HG03097 (cell line): Measurements from ENCODE around the gene CACNA2D1.
"Not testable (repeated sequence)": the region's sequence is repeated elsewhere in the genome, so short reads cannot be mapped to it uniquely, and the experiment has no call there.

Experiments used
- ATAC-seq: cut with Tn5 transposase; IDR thresholded peaks from one replicate; pipeline ENCODE4 v1.9.1; 2021; ENCODE audit not compliant: unreplicated experiment, low FRiP score

CACNA2D1 gene

DNA sequence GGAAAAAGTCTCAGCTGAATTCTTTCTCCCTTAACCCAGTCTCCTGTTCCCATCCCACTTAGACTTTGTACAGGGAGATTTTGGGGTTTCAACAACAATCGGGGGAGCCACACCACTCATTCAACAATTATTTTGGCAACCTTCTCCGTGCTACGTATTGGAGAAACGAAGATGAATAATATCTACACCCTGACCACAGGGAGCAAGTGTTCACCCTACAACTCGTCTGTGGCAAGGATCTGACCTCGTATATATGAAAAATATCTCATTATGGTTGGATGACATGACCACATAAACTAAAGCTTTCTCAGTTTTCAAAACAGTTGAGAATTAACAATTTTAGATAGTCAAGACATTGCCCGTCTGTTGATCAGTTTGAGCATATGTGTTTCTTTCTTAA lies 302.1 kb downstream of the CACNA2D1 start:
- ATAC-seq = no peak

DNA sequence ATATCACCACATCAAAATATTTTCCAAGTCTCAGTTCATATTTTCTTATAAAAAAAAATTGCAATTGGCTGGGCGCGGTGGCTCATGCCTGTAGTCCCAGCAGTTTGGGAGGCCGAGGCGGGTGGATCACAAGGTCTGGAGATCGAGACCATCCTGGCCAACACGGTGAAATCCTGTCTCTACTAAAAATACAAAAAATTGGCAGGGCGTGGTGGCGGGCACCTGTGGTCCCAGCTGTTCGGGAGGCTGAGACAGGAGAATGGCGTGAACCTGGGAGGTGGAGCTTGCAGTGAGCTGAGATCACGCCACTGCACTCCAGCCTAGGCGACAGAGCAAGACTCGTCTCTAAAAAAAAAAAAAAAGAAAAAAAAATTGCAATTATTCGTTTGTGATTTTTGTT lies 303.0 kb downstream of the CACNA2D1 start:
- ATAC-seq = not testable (repeated sequence)

DNA sequence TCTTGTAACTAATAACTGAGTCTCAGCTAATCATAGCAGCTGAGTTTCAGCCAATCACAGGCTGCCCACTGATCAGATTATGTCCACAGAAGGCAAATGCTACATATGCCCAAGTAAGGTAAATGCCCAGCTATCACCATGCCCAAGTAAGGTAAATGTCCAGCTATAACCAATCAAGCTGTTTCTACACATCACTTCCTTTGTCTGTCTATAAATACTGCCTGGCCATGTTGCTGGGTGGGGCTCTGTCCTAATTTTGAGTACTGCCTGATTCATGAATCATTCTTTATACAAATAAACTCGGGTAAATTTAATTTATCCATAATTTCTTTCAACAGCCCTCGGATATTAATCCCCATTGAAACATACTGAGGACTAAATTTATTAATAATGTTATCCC lies 312.4 kb downstream of the CACNA2D1 start:
- ATAC-seq = no peak

DNA sequence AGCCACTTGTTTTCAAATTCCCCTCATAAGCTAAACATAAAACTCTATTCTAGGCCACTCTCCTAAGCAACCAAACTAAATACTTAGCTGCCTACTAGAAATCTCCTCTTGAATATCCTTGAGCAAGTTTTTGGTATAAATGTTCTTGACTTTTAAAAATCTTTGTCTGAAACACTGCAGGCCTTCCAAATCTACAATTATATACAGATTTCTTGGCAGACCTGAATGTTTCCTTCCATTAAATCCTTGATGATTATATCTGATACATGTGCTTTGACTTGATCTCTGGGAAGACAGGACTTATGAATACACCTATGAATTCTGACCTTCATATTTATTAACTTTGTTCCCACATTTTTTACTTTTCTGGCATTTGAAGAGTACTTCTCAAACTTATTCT lies 314.5 kb downstream of the CACNA2D1 start:
- ATAC-seq = no peak

DNA sequence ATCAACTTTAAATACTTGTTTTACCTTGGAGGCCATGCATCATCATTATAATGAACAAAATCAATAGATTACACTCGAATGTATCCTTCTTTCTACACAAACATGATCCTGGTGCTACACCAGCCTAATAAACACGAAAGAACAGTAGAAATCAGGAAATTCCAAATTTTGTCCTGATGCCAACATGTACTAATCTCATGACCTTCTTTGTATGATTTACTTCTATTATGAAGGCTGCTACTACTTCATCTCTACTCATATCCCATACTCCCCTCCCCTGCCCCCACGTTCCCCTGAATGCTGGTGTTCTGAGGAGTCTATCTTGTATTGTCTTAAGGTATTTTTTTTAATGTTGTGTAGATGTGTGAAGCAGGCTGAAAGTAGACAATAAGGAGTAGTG lies 315.0 kb downstream of the CACNA2D1 start:
- no peak for ATAC-seq

DNA sequence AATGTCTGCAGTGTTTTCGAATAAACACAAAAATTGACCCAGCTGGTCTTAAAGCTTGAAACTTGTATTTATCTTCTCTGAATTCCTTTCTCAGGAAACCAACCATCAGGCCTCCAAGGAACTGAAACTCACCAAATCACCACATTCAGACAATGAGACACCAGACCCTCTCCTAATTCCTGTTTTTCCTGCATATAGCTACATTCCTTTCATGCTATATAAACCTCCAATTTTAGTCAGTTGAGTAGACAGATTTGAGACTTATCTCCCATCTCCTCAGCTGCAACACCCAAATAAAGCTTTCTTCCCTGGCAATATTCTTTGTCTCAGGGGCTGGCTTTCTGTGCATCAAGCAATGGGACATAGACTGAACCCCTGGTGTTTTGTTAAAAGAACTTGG lies 317.0 kb downstream of the CACNA2D1 start:
- no peak for ATAC-seq

DNA sequence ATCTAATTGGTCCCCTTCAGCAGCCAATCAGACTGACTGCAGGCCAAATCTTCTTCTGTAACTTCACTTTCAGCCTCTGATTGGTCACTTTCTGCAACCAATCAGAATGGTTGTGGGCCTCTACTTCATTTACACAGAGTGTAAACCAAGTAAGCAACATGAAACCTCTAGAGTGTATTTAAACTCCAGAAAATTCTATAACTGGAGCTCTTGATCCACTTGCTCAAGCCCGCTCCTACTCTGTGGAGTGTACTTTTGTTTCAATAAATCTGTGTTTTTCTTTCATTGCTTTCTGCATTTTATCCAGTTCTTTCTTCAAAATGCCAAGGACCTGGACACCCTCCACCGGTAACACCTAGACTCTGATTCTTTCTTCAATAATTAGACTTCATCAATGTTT lies 319.1 kb downstream of the CACNA2D1 start:
- ATAC-seq = no peak

DNA sequence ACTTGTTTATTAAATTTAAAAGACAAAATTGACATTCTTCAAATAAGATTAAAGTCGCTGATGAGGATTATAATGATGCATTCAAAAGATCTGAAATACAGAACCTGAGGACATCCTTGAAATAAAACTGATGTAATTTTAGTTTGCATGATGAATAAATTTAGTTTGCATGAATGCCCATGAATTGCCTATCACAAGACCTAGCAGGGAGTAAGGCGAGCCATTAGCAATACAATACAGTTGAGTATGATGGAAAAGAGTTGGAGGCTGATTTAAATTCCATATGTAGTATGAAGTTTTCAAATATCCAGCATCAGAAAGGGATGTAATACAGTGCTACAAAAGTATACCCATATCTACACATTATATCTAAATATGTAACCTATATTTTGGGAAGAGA lies 321.3 kb downstream of the CACNA2D1 start:
- ATAC-seq = no peak

DNA sequence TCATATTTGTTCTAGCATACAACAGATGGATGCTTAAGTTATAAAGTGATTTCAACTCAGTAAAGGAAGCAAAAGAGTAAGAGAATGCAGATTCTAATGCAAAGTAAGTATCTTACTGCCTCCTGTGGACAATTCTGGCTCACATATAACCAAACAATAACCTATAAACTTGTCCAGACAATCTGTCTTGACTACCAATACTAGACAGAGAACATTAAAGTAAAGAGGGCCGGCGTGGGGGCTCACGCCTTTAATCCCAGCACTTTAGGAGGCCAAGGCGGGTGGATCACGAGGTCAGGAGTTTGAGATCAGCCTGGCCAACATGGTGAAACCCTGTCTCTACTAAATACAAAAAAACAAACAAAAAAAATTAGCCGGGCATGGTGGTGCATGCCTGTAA lies 329.3 kb downstream of the CACNA2D1 start:
- no peak for ATAC-seq

DNA sequence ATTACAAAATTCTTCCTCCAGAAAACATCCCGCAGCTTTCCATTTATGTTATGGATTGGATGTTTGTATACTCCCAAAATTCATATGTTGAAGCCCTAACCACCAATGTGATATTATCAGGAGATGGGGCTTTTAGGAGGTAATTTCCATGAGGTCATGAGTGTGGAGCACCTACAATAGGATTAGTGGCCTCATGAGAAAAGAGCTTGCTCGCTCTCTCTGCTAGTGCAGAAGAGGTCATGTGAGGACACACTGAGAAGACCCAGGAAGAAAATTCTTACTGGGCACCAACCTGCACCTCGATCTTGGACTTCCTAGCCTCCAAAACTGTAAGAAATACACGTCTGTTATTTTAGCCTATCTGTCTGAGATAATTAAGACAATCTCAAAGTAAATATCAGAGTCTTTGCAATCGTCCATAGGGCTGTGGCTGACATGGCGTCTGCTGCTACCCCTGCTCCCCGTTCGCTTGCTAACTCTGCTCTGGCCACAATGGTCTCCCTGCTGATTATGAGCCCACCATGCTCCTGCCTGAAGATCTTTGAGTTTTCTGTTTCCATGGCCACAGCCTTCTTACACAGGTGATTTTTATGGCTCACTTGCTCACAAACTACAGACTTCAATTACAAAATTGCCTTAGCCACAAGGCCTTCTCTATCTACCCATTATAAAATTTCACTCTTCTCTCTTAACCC lies 333.3 kb downstream of the CACNA2D1 start:
- ATAC-seq = no peak

DNA sequence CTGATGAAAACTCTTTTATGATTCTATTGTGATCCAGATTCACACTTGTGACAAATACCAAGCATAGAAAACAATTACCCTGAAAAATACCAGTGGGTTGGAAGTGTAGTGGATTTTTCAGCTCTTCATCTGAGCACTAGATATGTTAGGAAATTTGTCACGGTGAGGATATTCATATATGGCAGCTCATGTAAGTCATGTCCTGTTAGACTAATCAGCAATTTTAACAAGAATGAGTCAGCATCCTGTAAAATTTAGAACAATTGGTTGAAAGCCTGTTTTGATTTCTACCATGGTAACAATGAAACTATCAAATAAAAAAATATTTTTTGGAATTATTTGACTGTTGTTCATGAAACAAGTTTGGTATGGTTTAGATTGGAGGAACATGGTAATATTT lies 334.3 kb downstream of the CACNA2D1 start:
- no peak for ATAC-seq

DNA sequence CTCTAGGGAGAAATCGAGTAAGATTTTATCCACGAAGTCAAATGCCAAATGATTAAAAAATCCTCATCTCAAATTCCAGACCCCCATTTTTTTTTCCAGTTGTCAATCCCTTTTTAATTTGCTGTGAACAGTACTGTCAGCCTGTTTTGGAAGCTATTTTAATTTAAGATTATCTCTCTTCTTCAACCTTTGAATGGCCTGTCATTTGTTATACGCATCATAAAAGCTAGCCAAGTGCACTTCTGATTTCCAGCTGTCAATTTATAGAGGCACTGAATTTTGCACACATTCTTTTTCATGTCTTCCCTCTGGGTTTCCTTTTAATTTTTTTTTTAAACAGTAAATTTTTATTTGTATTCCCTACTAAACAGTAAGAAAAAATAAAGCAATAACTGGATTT lies 337.4 kb downstream of the CACNA2D1 start:
- ATAC-seq = no peak

DNA sequence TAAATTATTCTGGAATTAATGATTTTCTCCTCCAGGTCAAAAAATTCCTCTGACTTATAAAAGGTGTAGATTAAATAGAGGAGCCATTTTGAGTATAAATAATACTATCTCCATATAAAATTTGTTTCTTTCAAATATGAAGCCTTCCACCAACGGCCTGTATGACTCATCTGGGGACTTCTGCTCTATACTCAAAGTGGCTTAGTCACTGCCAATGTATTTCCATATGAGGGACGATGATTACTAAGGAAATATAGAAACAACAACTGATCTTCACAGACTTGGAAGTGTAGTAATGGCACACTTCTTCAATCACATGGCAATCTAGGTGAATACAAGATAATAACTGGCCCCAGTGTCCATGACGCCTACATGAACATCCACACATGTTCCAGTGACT lies 338.1 kb downstream of the CACNA2D1 start:
- ATAC-seq = no peak

DNA sequence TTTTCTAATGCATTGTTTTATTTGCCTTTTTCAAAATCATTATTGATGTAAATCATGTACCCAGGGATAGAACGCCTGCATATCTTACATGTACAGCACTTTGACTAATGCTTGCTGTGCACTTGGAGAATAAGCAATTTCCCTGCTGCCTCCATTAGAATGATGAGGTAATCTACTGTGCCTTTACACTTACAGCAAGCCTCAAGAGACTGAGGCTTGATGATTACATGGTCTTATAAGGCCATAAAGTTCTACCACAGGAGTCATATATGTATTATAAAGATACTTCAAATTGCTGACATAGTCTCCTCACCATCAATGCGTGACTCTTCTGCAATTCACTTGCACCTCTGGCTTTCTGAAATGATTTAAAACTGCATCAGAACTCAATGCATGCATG lies 345.2 kb downstream of the CACNA2D1 start:
- ATAC-seq = no peak

DNA sequence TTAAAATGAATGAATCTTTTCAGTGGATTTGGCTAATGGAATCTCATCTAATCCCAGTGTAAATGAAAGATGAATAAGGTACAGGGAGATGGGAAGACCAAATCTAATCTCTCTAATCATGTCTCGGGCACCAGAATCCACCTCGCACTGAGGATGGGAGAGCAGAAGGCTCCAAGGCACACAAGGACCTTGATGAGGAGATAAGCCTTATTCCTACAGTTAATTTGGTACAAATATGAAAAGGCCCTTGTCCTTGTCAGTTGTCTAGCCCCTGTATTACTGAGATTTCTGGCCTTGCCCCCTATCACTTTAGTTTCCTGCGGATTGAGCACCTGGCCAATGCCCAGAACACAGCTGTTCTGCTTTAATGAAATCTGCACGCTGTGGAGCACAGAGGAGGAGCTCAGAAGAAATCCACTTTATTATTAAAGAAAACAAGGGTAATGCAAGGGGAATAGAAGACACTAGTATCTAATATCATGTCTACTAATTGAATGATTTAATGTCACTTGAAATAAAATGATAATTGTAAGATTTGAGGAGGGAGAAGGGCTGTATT lies 352.4 kb downstream of the CACNA2D1 start:
- no peak for ATAC-seq

DNA sequence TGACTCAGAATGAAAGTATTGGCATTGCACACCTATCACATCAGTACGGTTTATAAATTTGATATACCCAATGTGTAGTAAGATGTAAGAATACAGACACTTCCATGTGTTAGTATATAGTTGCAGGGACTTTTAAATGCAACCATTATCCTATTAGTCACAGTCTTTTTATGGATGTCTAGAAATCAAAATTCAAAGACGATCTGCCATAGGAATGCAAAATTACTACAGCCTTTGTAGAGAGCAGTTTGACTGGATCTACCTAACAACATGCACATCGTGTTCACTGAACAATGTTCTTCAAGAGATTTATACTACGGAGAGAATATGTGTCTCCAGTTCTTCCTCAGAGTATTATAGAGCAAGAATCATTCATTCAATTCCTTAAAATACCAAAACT lies 356.5 kb downstream of the CACNA2D1 start:
- no peak for ATAC-seq

DNA sequence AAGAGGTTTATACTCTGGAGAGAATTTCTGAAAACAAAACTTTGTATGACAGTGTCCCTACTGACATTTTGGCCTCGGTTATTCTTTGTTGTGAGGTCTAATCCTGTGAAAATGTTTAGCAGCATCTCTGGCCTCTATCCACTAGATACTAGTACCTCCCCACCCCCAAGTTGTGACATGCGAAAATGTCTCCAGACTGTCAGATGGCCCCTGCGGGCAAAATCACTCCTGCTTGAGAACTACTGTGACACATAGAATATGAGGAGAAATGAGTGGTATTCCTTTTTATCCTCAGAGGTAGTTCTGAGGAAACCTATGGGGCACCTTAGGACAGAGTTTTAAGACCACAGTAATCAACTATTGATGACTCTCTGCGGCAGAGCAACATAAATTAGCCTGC lies 358.5 kb downstream of the CACNA2D1 start:
- ATAC-seq = no peak

DNA sequence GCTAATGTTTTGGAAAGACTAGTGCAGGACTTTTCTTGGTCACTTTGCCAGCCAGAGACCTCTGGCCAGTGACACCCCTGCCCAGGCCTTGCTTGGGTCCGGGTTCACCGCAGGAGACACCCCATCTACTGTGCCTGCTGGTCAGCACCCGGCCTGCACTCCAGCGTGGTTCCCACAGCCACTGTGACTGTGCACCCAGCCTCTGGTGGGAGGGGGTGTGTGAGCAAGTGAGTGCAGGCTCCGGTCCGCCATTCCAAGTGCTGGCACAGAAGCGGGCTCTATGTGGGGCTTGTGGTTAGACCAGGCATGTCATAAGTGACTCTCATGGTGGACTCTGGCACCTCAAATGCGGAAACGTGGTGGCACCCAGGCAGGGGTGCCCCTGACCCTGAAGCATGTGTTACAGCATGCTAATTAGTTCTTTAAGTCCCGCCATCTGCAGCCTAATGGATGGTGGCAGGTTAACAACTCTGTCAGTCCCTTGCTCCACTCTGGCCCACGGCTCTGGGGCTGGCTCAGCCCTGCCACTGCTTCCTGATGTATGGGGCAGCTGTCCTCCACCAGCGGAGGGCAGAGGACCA lies 361.8 kb downstream of the CACNA2D1 start:
- ATAC-seq = no peak

DNA sequence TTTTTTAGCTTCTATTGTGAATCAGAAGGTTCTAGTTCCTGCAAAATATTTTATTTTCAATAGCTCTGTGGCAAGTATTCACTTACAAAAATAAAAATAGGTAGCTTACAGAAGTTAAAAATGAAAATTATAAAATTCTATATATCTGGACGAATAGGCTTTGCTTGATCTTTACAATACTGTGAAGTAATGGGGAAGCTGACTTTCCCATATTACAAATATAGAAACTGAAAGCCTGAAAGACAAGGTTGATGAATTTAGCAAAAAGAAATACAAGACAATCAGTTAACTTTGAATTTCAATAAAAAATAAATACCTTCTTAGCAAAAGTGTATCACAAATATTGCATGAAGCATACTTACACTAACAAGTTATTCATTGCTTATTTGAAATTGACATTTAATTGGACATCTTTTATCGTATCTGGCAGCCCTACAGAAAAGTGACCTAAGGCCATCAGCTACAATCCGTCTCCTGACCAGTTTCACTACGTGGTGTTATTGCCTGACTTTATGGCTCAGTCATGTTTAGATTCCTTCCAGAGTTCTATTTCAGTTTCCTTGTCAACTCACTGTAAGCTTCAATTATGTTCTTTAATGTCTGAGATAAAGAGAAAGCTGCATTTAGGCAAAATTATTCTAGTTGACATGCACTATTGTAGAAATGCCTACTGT lies 363.2 kb downstream of the CACNA2D1 start:
- ATAC-seq = no peak

DNA sequence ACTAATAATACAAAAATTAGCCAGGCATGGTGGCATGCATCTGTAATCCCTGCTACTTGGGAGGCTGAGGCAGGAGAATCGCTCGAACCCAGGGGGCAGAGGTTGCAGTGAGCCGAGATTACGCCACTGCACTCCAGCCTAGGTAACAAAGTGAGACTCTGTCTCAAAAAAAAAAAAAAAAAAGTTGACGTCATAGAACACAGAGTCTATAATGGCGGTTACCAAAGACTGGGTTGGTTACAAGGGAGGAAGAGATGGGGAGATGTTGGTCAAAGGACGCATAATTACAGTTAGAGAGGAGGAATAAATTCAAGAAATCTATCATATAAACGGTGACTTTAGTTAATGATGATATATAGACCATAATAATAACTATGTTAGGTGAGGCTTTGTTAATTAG lies 364.1 kb downstream of the CACNA2D1 start:
- ATAC-seq = no peak

DNA sequence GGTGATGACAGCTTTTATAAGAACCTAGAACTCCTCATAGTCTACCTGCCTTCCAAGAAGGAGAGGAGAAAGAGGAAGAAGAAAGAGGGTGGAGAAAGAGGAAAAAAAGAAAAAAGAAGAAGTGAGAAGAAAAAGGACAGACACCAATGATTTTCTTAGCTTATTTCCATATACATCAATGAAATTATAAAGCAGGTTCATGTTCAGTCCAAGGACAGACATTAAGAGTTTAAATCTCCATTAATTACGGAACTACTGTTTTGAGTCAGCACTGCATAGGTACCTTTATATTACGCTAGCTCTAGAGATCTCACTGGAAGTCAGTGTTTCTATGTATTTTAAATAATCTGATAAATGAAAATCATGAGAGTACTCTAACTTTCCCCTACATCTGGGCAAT lies 364.8 kb downstream of the CACNA2D1 start:
- ATAC-seq = no peak

DNA sequence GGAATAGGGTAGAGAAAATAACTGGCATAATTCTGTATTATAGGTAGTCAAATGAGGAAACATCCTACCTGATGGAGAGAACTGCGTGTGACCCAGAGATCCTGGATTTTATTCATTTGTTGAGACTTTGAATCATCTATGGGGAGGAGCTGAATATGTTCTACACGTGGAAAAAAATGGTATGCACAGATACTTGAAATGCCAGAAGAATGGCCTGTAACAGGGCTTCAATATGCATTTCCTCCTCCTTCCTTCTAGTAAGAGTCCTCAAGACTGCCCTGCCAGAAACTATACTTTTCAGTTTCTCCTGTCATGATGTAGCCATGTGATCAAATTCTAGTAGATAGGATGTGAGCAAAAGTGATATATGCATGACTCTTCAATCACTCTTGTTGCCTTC lies 372.1 kb downstream of the CACNA2D1 start:
- no peak for ATAC-seq
